HG03135 (cell line): ENCODE measurements around the gene ABCB11.
"Not testable (repeated sequence)": the region's sequence is repeated elsewhere in the genome, so short reads cannot be mapped to it uniquely, and the experiment has no call there.

Experiments
- ATAC-seq: cut with Tn5 transposase; IDR thresholded peaks from one replicate; pipeline ENCODE4 v1.9.1; 2021; ENCODE audit warnings: mild to moderate bottlenecking, moderate library complexity; ENCODE audit not compliant: unreplicated experiment

ABCB11 gene

GRCh38 chr2:168939918-168940317 lies 91.2 kb downstream of the ABCB11 start:
- peak; percentile 55 for ATAC-seq

- ATAC-seq = no peak
Observed at GRCh38 chr2:168939061-168939460, 92.1 kb downstream of the ABCB11 start.

DNA sequence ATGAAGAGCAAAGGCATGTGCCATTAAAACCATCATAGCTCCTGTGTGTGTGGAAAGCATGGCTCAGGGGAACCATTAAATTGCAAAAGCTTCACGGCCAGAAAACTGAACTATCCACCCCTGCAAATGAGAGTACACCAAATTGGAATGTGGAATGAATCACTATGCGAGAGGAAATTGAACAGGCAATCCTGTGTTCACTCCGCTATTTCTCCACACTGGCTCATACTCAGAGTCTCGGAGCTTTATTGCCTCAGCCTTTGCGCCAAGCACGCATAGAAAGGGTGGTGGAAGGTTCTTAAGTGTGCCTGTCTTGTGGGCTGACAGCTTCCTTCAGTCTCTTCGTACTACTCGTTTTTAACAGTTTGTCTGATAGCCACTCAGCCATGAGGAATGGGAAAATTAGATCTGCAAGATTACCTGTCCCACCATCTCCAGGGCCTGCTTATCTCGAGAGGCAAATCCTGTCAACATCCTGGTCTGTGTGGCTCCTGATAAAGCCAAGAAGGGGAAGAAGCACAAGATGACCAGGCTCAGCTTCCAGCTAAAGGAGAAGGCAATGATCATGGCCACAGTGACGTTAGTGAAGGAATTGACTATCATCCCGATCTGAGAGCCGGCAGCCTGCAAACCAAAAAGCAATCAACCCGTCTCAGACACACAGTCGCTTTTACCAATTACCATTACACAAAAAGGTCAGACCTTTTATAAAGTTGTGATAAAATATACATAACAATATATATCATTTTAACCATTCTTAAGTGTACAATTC lies 95.1 kb downstream of the ABCB11 start:
- no peak for ATAC-seq

- ATAC-seq = no peak
Observed at GRCh38 chr2:168934826-168935225, 96.3 kb downstream of the ABCB11 start.

DNA sequence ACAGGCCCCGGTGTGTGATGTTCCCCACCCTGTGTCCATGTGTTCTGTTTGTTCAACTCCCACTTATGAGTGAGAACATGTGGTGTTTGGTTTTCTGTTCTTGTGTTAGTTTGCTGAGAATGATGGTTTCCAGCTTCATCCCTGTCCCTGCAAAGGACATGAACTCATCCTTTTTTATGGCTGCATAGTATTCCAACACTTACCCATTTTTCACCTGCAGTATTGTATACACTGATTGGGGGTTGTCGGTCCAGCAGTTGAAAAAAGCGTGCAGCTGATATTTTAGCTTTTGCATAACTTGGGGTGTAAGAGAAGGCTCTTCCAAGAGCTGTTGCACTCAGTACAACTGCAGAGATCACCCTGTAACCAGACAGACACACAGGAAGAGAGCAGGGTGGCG lies 99.0 kb downstream of the ABCB11 start:
- not testable (repeated sequence) for ATAC-seq

DNA sequence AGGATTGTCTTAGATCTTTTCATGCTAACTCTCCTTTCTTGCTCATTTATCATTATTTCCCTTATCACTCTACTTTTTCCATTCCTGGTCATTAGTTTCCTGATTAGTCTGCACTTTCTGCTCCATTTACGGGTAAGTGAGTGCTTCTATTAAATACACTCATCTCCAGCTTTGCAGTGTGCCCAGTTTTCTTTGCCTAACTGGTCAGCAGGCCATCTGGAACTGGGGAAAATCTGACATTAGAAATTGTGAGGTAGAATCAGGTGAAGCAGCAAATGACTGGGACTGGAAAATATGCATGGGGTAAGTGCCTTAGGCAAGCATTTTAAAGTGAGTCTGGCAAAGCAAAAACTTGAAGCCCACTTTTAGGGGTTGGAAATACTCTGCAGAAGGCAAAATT lies 100.9 kb downstream of the ABCB11 start:
- ATAC-seq = no peak

DNA sequence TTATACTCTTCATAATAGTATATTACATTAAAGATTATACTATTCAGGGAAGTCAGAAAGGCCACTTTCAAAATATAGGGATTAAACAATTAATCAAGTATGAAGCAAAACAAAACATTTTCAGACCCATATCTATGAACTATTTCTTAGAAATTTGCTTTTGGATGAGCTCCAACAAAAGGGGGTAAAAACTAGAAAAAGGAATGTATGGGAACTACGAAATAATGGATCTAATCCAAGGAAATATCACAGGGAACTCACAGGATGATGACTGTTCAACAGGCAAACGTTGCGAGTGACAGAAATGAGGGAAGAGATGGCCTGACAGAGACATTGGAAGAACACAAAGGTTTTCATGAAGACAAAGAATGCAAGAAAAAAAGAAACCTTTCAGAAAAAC lies 102.1 kb downstream of the ABCB11 start:
- no peak for ATAC-seq

DNA sequence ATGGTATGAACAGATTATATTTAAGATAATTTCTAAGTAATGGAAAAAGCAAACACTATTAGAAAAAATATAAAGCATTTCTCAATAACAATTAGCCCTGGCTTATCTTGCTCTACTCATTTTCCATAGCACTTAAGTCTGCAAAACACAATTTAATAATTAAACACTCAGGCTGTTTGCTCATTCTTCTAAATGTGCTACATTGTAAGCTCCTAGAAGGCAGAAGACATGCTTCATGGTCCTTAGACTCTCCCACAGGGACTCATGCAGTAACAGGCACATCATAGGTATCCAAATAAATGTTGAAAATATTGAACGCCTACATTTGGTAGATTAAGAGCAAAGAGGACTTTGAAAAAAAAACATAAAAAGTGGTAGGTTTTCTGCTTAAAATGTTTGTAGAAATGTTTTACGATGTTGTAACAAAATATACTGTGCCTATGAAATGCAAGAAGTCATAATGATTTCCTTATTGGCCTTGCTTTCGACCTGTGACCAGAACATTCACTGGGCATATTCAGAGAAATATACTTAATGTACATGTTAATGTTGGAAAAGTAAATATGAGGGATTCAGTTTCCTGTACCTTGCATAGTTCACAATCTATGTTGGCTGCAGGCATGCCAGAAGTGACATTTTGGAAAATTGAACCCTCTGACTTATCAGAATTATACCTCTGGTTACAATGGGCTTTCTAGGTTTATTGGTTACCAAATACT lies 102.9 kb downstream of the ABCB11 start:
- ATAC-seq = no peak

- no peak for ATAC-seq
Observed at GRCh38 chr2:168926621-168927386, 104.3 kb downstream of the ABCB11 start.

GRCh38 chr2:168920504-168921157 lies 110.5 kb downstream of the ABCB11 start:
- ATAC-seq = no peak

GRCh38 chr2:168916331-168916675 lies 114.8 kb downstream of the ABCB11 start:
- no peak for ATAC-seq

DNA sequence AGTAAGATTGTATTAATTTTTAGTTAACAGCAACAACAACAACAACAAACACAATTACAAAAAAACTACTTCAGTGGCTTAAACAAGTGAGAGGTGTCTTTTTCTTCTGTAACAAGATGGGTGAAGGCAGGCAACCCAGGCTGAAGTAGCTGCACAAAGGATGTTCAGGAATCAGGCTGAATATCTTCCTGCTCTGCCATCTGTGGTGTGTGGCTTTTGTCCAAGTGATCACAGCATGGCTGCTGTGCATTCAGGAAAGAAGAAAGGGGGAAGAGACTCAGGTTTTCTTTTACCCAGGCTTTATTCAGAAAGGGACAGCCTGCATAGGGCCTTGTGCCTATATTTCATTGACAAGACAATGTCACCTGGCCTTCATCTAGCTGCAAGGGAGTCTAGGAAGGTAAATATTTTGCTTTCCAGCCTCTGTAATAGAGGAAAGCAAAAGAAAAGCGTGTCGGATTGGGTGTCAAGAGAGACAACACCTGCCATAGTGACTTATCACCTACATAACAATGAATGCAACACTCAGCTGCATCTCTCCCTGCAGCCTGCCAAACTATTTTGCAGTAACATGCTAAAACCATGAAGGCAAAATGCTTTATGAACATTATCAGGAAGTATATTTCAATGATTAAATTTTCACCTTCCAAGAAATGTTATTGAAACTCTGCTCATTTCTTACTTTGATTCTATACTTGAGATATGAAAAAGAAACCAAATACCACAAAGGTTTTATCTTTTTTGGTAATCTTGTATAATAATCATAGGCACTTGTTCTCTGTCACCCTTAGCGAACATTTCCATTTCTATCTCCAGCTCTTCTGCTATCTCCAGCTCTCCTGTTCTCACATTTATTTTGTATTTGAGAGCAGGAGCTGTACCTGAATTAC lies 115.4 kb downstream of the ABCB11 start:
- no peak for ATAC-seq

DNA sequence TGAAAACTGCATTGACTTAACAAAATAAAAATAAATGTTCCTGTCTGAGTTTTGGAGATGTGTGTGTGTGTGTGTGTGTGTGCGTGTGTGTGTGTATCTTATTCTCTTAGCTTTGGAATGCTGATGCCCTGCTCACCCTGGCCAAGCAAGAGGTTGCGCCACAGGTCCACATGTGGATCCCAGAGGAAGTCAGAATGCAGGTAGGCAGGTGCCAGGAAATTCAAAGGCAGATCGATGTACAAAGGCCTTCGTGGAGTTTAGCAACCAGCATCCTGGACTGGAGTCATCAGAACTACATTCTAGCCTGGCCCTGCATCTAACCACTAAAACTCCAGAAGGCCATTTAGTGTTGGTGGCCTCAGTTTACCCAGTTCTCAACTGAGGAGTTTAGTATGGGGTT lies 117.6 kb downstream of the ABCB11 start:
- no peak for ATAC-seq

DNA sequence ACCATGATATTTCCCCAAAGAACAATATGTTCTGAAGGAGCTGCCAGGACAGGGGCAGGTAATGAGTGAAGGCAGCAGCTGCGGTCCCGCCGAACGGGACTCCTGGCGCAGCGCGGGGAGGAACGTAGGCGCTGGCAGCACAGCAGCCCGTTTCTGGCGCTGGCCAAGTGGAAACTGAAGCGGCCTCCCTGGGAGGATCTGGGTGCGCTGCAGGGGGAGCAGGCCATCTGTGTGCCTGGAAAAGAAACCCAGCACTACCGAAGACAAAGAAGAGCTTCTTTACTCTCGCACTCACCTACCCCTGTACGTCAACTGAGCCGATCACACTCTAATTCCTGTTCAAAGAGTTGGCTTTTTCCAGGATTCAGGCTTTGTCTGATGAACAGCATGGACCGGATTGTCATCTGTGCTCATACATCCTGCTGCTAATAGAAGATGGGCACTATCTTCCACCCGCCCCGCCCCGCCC lies 118.2 kb downstream of the ABCB11 start:
- ATAC-seq = no peak

- no peak for ATAC-seq
Observed at GRCh38 chr2:168912466-168912865, 118.7 kb downstream of the ABCB11 start.

DNA sequence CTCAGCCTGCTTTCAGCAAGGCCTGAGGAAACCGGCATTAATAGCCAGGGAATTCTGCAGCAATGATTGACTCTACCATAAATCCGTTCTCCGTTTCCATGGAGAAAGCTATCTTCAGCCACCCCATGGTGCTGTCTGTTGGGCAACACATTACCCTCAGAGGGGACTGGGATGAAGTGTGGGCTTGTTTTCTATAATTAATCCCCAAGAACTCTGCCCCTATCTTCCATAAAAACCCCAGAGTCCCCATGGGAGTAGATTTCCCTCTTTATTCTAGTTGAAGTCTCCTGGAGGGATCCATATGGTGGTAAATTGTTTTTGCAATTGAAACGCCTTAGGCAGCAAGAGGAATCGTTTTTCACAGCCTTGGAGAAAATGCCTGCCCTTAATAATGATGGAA lies 120.8 kb downstream of the ABCB11 start:
- no peak for ATAC-seq

GRCh38 chr2:168907940-168908662 lies 123.0 kb downstream of the ABCB11 start:
- no peak for ATAC-seq

DNA sequence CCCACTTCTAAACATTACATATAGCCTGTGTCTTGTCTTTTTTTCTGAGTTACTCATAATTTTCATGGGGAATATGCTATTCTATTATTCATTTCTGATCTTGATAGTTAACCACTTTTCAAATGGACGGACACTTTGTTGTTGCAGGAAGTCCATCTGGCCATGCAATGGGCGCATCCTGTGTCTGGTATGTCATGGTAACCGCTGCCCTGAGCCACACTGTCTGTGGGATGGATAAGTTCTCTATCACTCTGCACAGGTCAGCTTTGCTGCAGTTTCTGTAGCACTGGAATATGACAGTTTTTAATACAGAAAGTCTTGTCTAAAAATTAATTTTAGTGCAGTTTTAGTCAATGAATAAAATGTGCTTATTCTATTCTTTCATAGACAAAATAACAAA lies 126.8 kb downstream of the ABCB11 start:
- ATAC-seq = no peak

GRCh38 chr2:168903888-168904287 lies 127.2 kb downstream of the ABCB11 start:
- no peak for ATAC-seq

- ATAC-seq = no peak
Observed at GRCh38 chr2:168901003-168901402, 130.1 kb downstream of the ABCB11 start, which contains the start of gene G6PC2. Gene G6PC2, plus strand, starts transcription at chr2:168901291. Its CDS starts 41 bp downstream, at chr2:168901332.
